ENCODE results near the gene MERTK.
"Not testable (repeated sequence)": the region's sequence is repeated elsewhere in the genome, so short reads cannot be mapped to it uniquely, and the experiment has no call there.

The MERTK gene

DNA sequence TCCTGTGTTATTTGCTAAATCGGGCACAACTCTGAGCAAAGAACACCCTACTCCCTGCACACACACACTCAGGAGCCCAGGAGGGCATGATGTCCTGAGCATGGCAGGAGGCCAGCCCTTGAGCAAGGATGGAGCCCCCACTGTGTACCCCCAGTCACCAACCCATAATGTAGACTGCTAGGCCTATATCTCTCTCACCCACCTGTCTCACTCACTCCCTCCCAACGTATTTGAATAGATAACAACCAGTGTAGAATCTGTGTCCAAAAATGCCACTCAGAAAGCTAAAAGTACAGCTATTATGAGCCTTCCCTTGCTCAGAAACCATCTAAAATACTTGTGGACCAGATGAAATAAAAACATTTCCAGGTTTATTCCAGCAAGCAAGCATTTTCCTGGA lies 29.3 kb downstream of the MERTK start:
- peak overlapping the region; percentile 10 for H3K27ac ChIP-seq
- TF ChIP-seq, protein P1, sequence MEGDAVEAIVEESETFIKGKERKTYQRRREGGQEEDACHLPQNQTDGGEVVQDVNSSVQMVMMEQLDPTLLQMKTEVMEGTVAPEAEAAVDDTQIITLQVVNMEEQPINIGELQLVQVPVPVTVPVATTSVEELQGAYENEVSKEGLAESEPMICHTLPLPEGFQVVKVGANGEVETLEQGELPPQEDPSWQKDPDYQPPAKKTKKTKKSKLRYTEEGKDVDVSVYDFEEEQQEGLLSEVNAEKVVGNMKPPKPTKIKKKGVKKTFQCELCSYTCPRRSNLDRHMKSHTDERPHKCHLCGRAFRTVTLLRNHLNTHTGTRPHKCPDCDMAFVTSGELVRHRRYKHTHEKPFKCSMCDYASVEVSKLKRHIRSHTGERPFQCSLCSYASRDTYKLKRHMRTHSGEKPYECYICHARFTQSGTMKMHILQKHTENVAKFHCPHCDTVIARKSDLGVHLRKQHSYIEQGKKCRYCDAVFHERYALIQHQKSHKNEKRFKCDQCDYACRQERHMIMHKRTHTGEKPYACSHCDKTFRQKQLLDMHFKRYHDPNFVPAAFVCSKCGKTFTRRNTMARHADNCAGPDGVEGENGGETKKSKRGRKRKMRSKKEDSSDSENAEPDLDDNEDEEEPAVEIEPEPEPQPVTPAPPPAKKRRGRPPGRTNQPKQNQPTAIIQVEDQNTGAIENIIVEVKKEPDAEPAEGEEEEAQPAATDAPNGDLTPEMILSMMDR (conservative IDR thresholded peaks at IDR 0.05), result no peak
- no peak for TF ChIP-seq ZFX (IDR thresholded peaks at IDR 0.05)

DNA sequence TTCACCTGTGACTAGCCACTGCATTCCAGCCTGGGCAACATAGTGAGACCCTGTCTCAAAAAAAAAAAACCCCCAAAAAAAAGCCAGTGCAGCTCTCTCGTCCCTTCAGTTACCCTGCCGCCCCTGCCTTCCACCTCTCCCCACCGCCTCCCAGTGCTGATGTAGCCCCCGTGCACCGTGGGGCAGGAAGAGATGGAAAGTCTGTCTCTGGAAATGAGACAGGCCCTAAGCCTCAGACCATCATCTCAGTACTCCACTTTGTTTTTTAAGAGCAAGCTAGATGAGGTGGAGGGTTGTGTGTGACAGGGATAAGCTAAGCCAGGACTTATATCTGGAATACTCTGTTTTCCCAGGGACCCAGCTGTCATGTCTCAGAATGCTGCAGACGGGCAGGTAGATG lies 32.0 kb downstream of the MERTK start:
- no peak for TF ChIP-seq ZFX (IDR thresholded peaks at IDR 0.05)
- TF ChIP-seq, protein P1 (conservative IDR thresholded peaks at IDR 0.05), result no peak
- H3K27ac ChIP-seq, result no peak overlapping the region

DNA sequence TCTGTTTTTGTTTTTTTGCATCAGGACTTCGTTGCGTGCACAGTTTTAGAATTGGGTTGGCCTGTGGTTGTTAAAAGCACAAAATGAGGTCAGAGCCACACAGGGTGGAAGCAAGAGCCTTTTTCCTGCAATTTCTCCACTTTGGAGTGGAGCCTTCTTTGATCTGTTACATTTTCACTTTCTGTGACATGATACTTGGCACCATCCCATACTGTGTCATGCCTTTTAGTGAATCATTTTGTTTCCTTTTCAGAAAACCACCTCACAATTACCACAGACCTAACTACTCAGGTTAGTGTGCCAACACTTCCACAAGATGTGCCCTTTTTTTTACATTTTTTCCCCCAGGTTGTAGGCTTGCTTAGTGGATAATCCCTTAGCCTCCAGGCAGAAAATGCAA lies 32.5 kb downstream of the MERTK start:
- no peak overlapping the region for H3K27ac ChIP-seq
- no peak for TF ChIP-seq ZFX (IDR thresholded peaks at IDR 0.05)
- TF ChIP-seq, protein P1 (conservative IDR thresholded peaks at IDR 0.05), result no peak

DNA sequence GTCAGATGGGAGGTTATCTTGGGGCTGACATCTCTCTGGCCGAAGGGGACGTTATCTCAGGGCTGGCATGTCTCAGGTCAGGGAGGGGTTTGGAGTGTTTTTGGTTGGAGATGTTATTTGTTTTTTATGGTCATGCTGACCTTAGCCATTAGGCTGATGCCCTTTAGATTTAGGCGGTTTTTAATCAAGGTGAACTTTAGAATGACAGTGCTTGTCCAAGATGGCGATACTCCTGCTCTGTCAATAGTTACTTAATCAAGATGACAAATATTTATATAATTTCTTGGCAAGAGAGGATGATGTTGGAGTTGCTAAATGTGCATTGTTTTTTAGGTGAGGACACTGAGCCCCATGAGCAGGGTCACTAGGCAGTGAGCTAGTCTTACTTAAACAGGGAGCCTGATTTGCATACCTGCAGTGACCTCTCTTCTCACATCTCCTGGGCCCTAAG lies 34.5 kb downstream of the MERTK start:
- TF ChIP-seq ZFX (IDR thresholded peaks at IDR 0.05), result no peak
- TF ChIP-seq, protein P1 (conservative IDR thresholded peaks at IDR 0.05), result no peak
- no peak overlapping the region for H3K27ac ChIP-seq

DNA sequence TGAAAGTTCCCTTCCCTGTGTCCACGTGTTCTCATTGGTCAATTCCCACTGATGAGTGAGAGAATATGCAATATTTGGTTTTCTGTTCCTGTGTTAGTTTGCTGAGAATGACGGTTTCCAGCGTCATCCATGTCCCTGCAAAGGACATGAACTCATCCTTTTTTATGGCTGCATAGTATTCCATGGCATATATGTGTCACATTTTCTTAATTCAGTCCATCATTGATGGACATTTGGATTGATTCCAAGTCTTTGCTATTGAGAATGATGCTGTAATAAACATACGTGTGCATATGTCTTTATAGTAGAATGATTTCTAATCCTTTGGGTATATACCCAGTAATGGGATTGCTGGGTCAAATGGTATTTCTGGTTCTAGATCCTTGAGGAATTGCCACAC lies 35.5 kb downstream of the MERTK start:
- H3K27ac ChIP-seq, result not testable (repeated sequence)

DNA sequence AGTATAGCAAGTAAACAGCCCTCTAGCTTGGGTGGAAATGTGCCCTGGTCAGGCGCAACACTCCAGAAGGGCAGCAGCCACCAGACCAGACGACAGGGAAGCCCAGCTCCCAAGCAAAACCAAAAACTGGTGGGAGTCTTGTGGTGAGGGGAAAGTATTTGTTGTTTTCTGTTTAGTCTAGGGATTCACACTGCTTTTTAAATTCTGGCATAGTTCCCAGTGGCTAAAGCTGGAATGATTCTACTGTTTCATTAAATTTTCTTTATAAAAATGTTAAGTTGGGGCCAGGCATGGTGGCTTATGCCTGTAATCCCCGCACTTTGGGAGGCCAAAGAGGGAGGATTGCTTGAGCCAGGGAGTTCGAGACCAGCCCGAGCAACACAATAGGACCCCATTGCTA lies 38.5 kb downstream of the MERTK start:
- no peak overlapping the region for H3K27ac ChIP-seq
- TF ChIP-seq, protein P1 (conservative IDR thresholded peaks at IDR 0.05), result no peak
- no peak for TF ChIP-seq ZFX (IDR thresholded peaks at IDR 0.05)

DNA sequence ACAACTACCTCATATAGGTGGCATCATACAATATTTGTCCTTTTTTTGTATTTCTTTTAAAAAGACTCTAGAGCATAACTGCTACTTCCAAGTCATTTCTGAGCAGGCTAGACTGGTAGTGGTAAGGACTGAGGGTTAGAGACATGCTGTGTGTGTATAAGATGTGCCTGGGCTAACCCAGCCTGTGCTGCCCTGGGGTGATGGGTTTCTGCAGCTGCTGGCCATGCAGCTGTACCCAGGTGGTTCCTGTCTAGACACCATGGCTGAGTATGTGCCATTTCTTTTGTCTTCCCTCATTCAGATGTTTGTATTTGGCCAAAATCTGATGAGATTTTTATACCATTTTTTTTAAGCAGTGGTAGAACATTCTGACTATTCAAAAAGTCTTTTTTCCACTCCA lies 40.0 kb downstream of the MERTK start:
- TF ChIP-seq, protein P1 (conservative IDR thresholded peaks at IDR 0.05), result no peak
- TF ChIP-seq ZFX (IDR thresholded peaks at IDR 0.05), result no peak
- no peak overlapping the region for H3K27ac ChIP-seq

DNA sequence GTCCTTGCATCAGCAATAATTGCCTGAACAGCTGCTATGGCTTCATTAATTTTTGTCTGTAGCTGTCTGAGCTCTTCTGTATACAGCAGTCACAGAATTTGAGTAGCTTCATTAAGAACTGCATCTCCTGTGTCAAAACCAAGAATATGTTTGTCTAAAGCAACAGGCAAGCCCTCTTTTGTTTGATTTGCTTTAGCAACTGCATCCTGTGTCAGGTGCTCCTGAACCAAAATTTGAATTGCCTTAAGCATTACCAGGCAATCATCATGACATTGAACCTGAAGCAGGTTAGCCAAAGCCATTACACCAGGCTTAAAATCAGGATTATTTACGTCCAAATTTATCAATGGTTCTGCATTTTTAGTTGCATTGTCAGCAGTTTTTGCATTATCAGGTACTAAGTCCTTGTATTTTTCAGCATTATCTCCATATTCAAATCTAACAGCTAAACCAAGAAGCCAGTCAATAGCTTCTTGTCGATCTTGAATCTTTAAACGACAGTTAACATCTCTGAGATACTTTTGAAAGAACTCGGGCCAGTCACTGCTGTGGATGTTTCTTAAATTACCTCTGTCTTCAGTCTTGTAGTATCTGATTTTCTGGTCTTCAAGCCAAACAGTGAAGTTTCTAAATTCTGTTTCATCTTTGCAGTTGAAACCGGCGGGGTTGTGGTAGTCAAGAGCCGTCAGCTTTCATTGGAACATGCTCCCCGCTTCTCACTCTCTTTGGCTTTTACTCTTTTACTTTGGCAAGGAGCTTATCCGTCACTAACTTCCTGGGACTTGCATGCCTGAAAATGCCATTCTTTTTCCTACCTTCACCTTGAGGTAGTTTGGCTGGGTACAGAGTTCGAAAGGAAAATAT lies 42.2 kb downstream of the MERTK start:
- no peak overlapping the region for H3K27ac ChIP-seq

More for the DNA sequence above, 42.2 kb downstream of the MERTK start:
- no peak for TF ChIP-seq ZFX (IDR thresholded peaks at IDR 0.05)
- TF ChIP-seq, protein P1 (conservative IDR thresholded peaks at IDR 0.05), result no peak

Data from C4-2B (cell line).